GM10266 (cell line): Measurements from ENCODE around the gene OSTC.

ENCODE experiments used
- DNase-seq: peaks from one replicate; pipeline ENCODE4 v3.0.0; 2012; ENCODE audit errors: extremely low spot score
- TF ChIP-seq, protein P1 (sequence below): IDR thresholded peaks from 2 replicates; pipeline ENCODE4 v1.5.1; 2012; ENCODE audit warnings: mild to moderate bottlenecking, low read depth; ENCODE audit not compliant: control insufficient read depth, insufficient read depth; ENCODE audit errors: missing control alignments

The OSTC gene

DNA sequence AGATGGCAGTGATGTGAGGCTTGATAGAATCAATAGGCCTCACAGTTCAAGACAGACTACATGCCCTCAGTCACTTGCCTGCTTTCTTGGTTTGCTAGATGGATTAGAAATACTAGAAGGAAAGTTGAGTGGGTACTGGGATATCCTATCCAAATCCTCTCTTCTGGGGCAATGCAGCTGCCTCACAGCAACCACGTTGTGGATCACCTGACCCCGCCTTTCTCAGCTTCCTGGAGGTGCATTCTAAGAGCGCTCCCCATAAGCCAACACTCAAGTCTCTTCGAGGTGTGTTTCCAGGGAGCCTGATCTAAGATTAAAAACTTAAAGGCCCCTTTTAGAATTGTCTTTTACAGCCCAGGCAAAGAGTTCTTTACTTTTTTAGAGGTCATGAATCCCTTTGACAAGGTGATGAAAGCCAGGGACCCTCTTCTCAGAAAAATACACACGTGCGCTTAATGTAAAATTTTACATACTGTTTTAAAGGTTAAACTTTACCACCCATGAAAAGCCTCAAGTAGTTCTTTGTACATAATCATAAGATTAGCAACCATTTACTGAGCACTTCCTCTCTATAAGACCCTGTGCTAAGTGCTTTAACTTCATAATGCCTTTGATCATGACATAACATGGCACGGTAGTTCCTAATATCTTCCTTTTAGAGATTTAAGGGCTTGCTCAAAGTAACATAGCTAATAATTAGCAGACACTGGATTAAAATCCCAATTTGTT lies 30.9 kb upstream of the OSTC start:
- TF ChIP-seq, protein P1, sequence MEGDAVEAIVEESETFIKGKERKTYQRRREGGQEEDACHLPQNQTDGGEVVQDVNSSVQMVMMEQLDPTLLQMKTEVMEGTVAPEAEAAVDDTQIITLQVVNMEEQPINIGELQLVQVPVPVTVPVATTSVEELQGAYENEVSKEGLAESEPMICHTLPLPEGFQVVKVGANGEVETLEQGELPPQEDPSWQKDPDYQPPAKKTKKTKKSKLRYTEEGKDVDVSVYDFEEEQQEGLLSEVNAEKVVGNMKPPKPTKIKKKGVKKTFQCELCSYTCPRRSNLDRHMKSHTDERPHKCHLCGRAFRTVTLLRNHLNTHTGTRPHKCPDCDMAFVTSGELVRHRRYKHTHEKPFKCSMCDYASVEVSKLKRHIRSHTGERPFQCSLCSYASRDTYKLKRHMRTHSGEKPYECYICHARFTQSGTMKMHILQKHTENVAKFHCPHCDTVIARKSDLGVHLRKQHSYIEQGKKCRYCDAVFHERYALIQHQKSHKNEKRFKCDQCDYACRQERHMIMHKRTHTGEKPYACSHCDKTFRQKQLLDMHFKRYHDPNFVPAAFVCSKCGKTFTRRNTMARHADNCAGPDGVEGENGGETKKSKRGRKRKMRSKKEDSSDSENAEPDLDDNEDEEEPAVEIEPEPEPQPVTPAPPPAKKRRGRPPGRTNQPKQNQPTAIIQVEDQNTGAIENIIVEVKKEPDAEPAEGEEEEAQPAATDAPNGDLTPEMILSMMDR, result no peak
- DNase-seq, result no peak

DNA sequence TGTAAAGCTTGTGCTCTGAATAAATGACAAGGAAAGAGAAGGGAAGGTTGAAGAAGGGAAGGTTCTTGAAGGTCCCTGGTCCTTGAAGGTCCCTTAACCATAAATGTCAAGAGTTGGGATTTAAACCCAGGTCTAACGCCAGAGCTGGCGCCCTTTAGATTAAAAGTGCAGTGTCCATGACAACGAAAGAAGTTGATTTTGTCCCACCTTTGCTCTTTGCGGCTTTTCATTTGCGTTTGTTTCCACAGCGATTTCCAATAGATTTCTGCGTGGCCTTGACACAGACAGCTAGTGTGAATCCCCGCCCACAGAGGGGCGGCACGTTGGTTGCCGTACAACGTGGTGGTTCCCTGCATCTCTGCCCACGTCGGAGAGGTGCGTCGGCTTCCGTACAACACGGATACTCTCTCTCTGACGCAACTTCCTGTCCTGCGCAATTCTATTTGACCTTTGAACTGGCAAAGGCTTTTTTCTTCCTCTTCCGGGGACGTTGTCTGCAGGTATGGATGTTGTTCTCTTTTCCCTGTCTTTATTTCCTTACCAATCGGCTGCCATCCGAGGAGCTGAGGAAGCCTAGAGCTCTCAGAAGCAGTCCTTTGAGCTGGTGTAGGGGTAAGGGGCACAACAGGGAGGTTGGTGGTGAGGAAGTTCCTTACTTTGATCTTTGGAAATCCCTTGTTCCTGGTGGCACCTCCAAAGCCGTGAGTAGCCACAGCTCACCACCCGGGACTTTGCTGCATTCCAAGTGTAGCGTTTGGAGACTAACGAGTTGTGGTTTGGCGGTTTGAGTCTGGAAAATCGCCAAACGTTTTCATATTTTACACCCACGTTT lies 30.1 kb upstream of the OSTC start, which contains the start of gene RPL34:
RPL34 (plus strand) TSS at position 476 of the 832 bp plus-strand sequence. CDS start 1,384 bp downstream, outside the sequence.
- TF ChIP-seq, protein P1, result no peak

DNA sequence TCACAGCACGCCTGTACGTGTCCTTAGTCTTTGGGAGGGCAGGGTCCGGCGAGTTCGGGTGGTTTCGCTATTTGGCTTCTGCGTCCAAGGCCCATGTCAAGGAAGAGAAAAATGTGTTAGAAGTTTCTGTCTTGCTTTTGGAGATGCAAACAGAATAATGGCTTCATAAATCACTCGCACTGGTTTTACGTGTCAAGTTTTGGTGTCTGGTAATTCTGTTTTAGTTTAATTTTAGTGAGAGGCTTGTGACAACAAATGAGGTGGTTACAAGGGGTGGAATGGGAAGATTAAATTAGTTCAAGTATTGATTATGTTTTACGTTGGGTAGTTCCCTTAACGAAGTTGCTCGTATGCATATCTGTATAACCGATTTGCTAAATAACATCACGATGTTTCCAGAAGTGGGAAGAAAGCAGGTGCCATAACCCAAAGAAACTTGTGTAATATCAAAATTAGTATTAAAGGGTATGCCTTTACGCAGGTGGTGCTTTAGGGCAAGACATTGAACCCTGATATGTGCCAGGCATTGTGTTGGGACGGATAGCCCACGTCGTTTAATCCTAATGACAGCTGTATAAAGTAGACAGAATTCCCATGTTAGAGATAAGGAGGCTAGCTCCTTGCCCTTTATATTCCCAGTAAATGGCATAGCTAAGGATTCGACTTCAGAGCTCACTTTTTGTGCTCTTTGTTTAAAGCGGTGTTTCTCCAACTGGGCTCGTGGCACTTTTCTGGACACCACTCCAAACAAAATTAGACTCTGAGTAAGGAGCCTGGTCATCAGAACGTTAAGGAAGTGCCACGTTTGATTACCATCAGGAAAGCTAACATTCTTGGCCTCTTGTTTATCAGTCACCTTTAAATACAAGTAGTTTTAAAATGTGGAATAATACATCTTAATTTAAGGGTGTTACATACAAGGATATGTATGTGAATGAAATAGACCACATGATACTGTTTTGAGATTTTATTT lies 29.2 kb upstream of the OSTC start:
- TF ChIP-seq, protein P1, result no peak
- no peak for DNase-seq

More for the DNA sequence above, 30.1 kb upstream of the OSTC start, which contains the start of gene RPL34:
- peak; percentile 88 for DNase-seq

DNA sequence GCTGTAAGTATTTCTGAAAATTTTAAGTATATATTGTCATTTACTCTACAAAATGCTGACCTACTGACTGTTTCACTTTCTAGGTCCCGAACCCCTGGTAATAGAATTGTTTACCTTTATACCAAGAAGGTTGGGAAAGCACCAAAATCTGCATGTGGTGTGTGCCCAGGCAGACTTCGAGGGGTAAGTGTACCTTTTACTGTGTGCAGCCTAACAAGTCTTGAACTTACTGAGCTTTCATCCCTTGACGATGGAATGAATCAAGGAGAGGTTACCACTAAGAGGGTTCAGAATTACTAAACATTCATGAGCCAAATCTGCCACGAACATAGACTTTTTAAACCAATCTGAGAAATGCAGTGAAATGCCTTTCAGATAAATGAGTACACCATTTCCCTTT lies 28.4 kb upstream of the OSTC start:
- no peak for DNase-seq
- TF ChIP-seq, protein P1, result no peak

DNA sequence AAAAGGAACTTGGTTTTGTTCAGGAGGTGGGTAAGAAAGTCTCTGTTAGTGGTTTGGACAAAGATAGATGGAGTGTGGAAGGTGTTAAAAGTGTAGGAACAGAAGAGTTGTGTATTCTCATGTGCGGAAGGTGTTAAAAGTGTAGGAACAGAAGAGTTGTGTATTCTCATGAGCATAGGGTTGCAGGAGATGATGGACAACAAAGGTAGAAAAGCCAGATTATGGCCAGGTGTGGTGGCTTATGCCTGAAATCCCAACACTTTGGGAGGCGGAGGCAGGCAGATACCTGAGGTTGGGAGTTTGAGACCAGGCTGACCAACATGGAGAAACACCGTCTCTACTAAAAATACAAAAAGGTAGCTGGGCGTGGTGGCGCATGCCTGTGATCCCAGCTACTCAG lies 27.6 kb upstream of the OSTC start:
- TF ChIP-seq, protein P1, result no peak
- no peak for DNase-seq

DNA sequence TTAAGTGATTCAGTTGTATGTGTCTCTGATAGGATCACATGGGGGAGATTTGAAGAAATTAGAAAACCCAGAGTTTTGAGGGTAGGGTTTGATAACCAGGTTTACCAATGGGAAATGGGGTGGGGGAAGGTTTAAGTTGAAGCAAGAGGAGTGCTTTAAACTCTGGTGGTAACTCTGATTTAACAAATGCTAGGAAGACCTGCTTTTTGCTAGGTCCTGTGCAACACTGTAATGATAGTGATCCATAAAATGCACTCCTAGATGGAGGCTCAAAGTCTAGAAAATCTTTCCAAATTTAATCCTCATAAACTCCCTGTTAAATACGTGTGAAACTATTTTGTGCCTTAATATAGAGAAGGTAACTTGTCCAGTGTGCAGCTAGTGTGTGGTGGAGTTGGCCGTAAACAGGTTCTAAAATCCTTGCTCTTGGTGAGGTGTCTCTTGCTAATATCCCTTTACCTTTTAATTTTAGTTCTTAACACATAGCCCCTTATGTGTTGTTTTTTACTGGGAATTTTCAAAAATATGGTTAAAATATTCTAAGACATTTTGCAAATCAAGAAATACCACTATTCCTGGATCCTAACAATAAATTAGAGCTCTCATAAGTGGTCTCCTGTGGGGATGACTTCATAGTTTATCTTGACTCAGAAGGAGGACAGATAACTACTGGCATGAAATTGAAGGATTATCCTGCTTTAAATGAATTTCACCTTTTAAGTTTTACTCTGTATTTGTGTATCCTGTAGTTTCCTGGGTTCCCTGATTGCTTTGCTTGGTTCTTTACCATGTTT lies 25.9 kb upstream of the OSTC start:
- DNase-seq, result no peak

More for the DNA sequence above, 25.9 kb upstream of the OSTC start:
- TF ChIP-seq, protein P1, result no peak
